ENCODE measurements around the gene ZNF619.

ZNF619 gene

GRCh38 chr3:40452057-40452456 lies 24.9 kb upstream of the ZNF619 start:
- DNase-seq (ENCODE audit: extremely low read depth, low read depth), result no peak
- TF ChIP-seq CTCF (IDR thresholded peaks at IDR 0.05; ENCODE audit: low read depth, low read length), result no peak

- no peak for TF ChIP-seq CTCF (IDR thresholded peaks at IDR 0.05; ENCODE audit: low read depth, low read length)
These were observed 24.4 kb upstream of the ZNF619 start for GRCh38 chr3:40452562-40452875.

GRCh38 chr3:40452876-40453730 lies 23.8 kb upstream of the ZNF619 start:
- TF ChIP-seq CTCF (IDR thresholded peaks at IDR 0.05; ENCODE audit: low read depth, low read length), result no peak

More at GRCh38 chr3:40452562-40452875, 24.4 kb upstream of the ZNF619 start:
- no peak for DNase-seq (ENCODE audit: extremely low read depth, low read depth)

DNA sequence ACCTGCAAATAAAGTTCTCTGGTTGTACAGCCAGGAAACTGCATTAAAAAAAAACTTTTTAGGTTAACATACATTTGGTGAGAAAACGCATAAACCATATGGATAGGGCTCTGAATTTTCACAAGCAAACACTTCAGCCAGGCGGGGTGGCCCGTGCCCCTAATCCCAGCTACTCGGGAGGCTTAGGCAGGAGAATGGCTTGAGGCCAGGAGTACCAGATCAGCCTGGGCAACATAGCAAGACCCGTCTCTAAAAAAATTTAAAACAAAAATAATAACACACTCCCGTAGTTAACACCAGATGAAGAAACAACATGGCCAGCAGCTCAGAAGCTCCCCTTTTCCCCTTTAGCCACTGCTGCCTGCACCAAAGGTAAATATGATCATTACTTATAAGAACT lies 23.0 kb upstream of the ZNF619 start:
- TF ChIP-seq CTCF (IDR thresholded peaks at IDR 0.05; ENCODE audit: low read depth, low read length), result no peak
- DNase-seq (ENCODE audit: extremely low read depth, low read depth), result no peak

More at GRCh38 chr3:40452876-40453730, 23.8 kb upstream of the ZNF619 start:
- DNase-seq (ENCODE audit: extremely low read depth, low read depth), result peak; percentile 94

DNA sequence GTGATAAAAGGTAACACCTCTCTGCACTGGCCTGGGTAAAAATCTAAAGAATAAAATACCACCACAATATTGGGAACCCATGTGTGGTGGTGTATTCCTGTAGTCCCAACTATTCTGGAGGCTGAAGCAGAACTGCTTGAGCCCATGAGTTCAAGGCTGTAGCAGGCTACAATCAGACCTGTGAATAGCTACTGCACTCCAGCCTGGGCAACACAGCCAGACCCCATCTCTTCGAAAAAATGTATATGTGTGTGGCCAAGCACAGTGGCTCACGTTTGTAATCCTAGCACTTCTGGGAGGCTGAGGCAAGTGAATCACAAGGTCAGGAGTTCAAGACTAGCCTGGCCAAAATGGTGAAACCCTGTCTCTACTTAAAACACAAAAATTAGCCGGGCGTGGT lies 21.6 kb upstream of the ZNF619 start:
- no peak for TF ChIP-seq CTCF (IDR thresholded peaks at IDR 0.05; ENCODE audit: low read depth, low read length)
- no peak for DNase-seq (ENCODE audit: extremely low read depth, low read depth)

- no peak for DNase-seq (ENCODE audit: extremely low read depth, low read depth)
- no peak for TF ChIP-seq CTCF (IDR thresholded peaks at IDR 0.05; ENCODE audit: low read depth, low read length)
These were observed 20.5 kb upstream of the ZNF619 start for GRCh38 chr3:40456279-40456939.

Measured in AG09319 (cell line).